ENCODE results near the gene OR2AT4.

- TF ChIP-seq EZH2phosphoT487 (IDR thresholded peaks at IDR 0.05; ENCODE audit: borderline replicate concordance) = no peak
- no peak for TF ChIP-seq CTCF (conservative IDR thresholded peaks at IDR 0.05; ENCODE audit: low read length)
Measured at GRCh38 chr11:75052457-75052856, 44.2 kb downstream of the OR2AT4 start.

All from Loucy (cell line).